GM12891 (cell line): ENCODE data around the gene TMEM263.

Experiments
- POLR2A ChIP-seq: IDR thresholded peaks from 2 replicates; pipeline ENCODE4 v1.6.1; 2011; ENCODE audit warnings: low read depth, low read length, control low read depth
- POLR2AphosphoS5 ChIP-seq: IDR thresholded peaks from 2 replicates; pipeline ENCODE4 v1.6.1; 2011; ENCODE audit warnings: low read depth, low read length, control low read depth
- TAF1 ChIP-seq: IDR thresholded peaks from 2 replicates; pipeline ENCODE4 v1.6.1; 2011; ENCODE audit warnings: low read depth, low read length, control low read depth

DNA sequence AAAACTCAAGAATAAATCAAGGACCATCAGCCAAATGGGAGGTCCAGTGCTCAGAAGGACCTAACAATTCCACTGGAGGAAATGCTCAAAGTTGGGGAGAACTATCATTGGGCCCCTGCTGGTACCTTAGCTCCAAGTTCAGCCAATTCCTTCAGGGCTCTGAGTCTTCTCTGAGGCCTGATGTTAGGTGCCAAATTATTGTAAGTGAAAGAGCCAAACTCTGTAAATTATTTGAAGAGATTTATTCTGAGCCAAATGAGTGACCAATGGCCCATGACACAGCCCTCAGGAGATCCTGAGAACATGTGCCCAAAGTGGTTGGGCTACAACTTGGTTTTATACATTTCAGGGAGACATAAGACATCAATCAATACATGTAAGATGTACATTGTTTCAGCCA lies 8.2 kb upstream of the TMEM263 start:
- TF ChIP-seq TAF1 (no peak), POLR2A (no peak), POLR2AphosphoS5 (no peak)
